ENCODE results near the gene SLC38A3.

DNA sequence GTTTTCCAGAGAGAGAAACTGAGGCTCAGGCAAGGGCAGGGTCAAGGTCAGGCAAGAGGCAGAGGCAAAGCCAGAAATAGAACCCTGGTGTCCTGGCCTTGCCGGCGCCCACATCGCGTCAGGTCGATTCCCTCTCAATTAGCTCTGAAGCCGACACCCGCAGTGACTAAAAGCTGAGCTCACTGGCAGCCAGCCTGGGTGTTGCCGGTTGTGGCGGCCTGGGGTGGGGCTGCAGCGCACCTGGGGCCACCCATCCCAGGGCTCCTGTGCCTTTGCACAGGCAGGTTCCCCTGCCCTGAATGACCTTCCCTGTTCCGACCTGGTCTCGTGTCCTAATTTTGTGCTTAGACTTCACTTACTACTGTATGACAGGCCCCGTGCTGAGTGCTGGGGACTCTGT, 43.8 kb upstream of the SLC38A3 start:
- TF ChIP-seq, protein P1, sequence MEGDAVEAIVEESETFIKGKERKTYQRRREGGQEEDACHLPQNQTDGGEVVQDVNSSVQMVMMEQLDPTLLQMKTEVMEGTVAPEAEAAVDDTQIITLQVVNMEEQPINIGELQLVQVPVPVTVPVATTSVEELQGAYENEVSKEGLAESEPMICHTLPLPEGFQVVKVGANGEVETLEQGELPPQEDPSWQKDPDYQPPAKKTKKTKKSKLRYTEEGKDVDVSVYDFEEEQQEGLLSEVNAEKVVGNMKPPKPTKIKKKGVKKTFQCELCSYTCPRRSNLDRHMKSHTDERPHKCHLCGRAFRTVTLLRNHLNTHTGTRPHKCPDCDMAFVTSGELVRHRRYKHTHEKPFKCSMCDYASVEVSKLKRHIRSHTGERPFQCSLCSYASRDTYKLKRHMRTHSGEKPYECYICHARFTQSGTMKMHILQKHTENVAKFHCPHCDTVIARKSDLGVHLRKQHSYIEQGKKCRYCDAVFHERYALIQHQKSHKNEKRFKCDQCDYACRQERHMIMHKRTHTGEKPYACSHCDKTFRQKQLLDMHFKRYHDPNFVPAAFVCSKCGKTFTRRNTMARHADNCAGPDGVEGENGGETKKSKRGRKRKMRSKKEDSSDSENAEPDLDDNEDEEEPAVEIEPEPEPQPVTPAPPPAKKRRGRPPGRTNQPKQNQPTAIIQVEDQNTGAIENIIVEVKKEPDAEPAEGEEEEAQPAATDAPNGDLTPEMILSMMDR (IDR thresholded peaks at IDR 0.05): no peak
- TF ChIP-seq POLR2A (IDR thresholded peaks at IDR 0.05): no peak
